IMR-90 (cell line): ENCODE results near the gene WEE2. TPM values are rescaled to one million over a fixed set of nuclear protein-coding genes. Genes with fewer than 3 reads are reported as not detected.

Experiments
- ATAC-seq: fragments of 200-7000 bp; cut with Tn5 transposase; 2 replicates; pipeline ENCODE4 v1.9.1; 2020; ENCODE audit warnings: low read depth, mild to moderate bottlenecking, moderate library complexity
- BruUV-seq: library from RNA; stranded (reverse); fragments of 400-500 nt; replicated peaks from 2 replicates; lab custom pipeline; 2021; lab: Mats Ljungman, UMichigan
- CTCF ChIA-PET: fragments of 300-600 bp; formaldehyde crosslinking; extraction: SDS; loops from one replicate; lab custom pipeline; 2021; ENCODE audit warnings: antibody characterized with exemption; lab: Yijun Ruan, JAX
- POLR2A ChIA-PET: fragments of 300-600 bp; sonication (Branson Sonifier 250); formaldehyde crosslinking; loops from one replicate; lab custom pipeline; 2022; ENCODE audit warnings: antibody characterized with exemption; ENCODE audit not compliant: unreplicated experiment; lab: Charles Lee
- DNase-seq: peaks from one replicate; pipeline ENCODE4 v3.0.0; 2013
- H2AFZ ChIP-seq: replicated peaks from 2 replicates; pipeline ENCODE3; 2013; ENCODE audit warnings: low read length, mild to moderate bottlenecking; ENCODE audit not compliant: poor library complexity
- H2AK5ac ChIP-seq: 2 replicates; pipeline ENCODE4 v1.6.1; 2013; ENCODE audit warnings: low read depth, low read length, inconsistent platforms
- H2AK9ac ChIP-seq: replicated peaks from 2 replicates; pipeline ENCODE3; 2013; ENCODE audit warnings: mild to moderate bottlenecking, low read depth, low read length, moderate library complexity; ENCODE audit not compliant: poor library complexity
- H2BK120ac ChIP-seq: 2 replicates; pipeline ENCODE4 v1.6.1; 2013; ENCODE audit warnings: low read depth, low read length, inconsistent platforms
- H2BK15ac ChIP-seq: 3 replicates; pipeline ENCODE4 v1.6.1; 2013; ENCODE audit warnings: low read depth, low read length, inconsistent platforms
- H2BK20ac ChIP-seq: 2 replicates; pipeline ENCODE4 v1.6.1; 2013; ENCODE audit warnings: low read depth, mild to moderate bottlenecking, inconsistent platforms, low read length, moderate library complexity
- H2BK5ac ChIP-seq: 2 replicates; pipeline ENCODE4 v1.6.1; 2013; ENCODE audit warnings: mild to moderate bottlenecking, low read depth, low read length, inconsistent platforms; ENCODE audit not compliant: poor library complexity, severe bottlenecking
- H3K14ac ChIP-seq: replicated peaks from 2 replicates; pipeline ENCODE4 v1.6.1; 2013; ENCODE audit warnings: low read depth, low read length, inconsistent platforms
- H3K18ac ChIP-seq: 2 replicates; pipeline ENCODE4 v1.6.1; 2013; ENCODE audit warnings: low read depth, low read length, control low read depth
- H3K23ac ChIP-seq: 2 replicates; pipeline ENCODE4 v1.6.1; 2013; ENCODE audit warnings: low read depth, low read length, inconsistent platforms
- H3K27ac ChIP-seq: 2 replicates; pipeline ENCODE4 v1.5.1; 2013; ENCODE audit warnings: mild to moderate bottlenecking, control low read depth, low read length; ENCODE audit not compliant: insufficient read depth
- H3K27me3 ChIP-seq: 2 replicates; pipeline ENCODE4 v1.6.1; 2013; ENCODE audit warnings: low read length; ENCODE audit not compliant: control insufficient read depth, insufficient read depth
- H3K36me3 ChIP-seq: 2 replicates; pipeline ENCODE4 v1.6.1; 2013; ENCODE audit warnings: low read length, mixed read lengths; ENCODE audit not compliant: control insufficient read depth, insufficient read depth
- H3K4ac ChIP-seq: 2 replicates; pipeline ENCODE4 v1.6.1; 2013; ENCODE audit warnings: low read depth, low read length, inconsistent platforms
- H3K4me1 ChIP-seq: 2 replicates; pipeline ENCODE4 v1.6.1; 2013; ENCODE audit warnings: low read length, mixed read lengths; ENCODE audit not compliant: control insufficient read depth, insufficient read depth
- H3K4me2 ChIP-seq: 2 replicates; pipeline ENCODE4 v1.6.1; 2013; ENCODE audit warnings: low read depth, mild to moderate bottlenecking, control low read depth, low read length, moderate library complexity
- H3K4me3 ChIP-seq: 2 replicates; pipeline ENCODE4 v1.5.1; 2013; ENCODE audit warnings: low read depth, mild to moderate bottlenecking, control low read depth, low read length, moderate library complexity; ENCODE audit not compliant: insufficient read depth
- H3K56ac ChIP-seq: 2 replicates; pipeline ENCODE4 v1.6.1; 2013; ENCODE audit warnings: low read length, inconsistent platforms; ENCODE audit not compliant: insufficient read depth; ENCODE audit errors: extremely low read depth
- H3K79me1 ChIP-seq, 2 experiments: 2 replicates each; pipeline ENCODE4 v1.6.1; 2013; ENCODE audit warnings: low read length in 2 of 2, inconsistent platforms in 1 of 2, low read depth in 1 of 2
- H3K9ac ChIP-seq: 2 replicates; pipeline ENCODE4 v1.6.1; 2013; ENCODE audit warnings: low read depth, low read length, control low read depth
- H3K9me1 ChIP-seq: 2 replicates; pipeline ENCODE4 v1.6.1; 2013; ENCODE audit warnings: low read length, inconsistent platforms; ENCODE audit not compliant: insufficient read depth
- H3K9me3 ChIP-seq: 2 replicates; pipeline ENCODE4 v1.6.1; 2013; ENCODE audit warnings: low read length; ENCODE audit not compliant: control insufficient read depth, insufficient read depth
- H4K20me1 ChIP-seq: 2 replicates; pipeline ENCODE4 v1.6.1; 2013; ENCODE audit warnings: low read length, inconsistent platforms; ENCODE audit not compliant: insufficient read depth
- H4K5ac ChIP-seq: 2 replicates; pipeline ENCODE4 v1.6.1; 2013; ENCODE audit warnings: mild to moderate bottlenecking, low read depth, low read length, control low read depth
- H4K8ac ChIP-seq, 2 experiments: 2 replicates each; pipeline ENCODE4 v1.6.1; 2013; ENCODE audit warnings: low read depth in 2 of 2, low read length in 2 of 2, control low read depth in 1 of 2, inconsistent platforms in 1 of 2
- H4K91ac ChIP-seq: 2 replicates; pipeline ENCODE4 v1.6.1; 2013; ENCODE audit warnings: low read depth, low read length, inconsistent platforms; ENCODE audit not compliant: insufficient read depth
- BHLHE40 ChIP-seq: fragments of 150-350 bp; IDR thresholded peaks from 2 replicates; pipeline ENCODE4 v1.6.1; 2016; ENCODE audit warnings: mild to moderate bottlenecking, low read depth, low read length
- CHD1 ChIP-seq: IDR thresholded peaks from 2 replicates; pipeline ENCODE4 v1.6.1; 2012; ENCODE audit warnings: low read depth, low read length, improper control_type of control experiment
- POLR2A ChIP-seq: IDR thresholded peaks from 2 replicates; pipeline ENCODE4 v1.6.1; 2012; ENCODE audit warnings: mild to moderate bottlenecking, low read depth, low read length
- WGBS, 2 experiments: methylation state at CpG; one replicate each; pipeline versions ENCODE4 v1.1.5 to v1.1.7; 2013; ENCODE audit warnings: missing lambda C conversion rate in 2 of 2; ENCODE audit not compliant: insufficient read length in 1 of 2; ENCODE audit errors: extremely low coverage in 2 of 2; 5-methylcytosine and 5-hydroxymethylcytosine counted together
- dilution Hi-C: fragments of 300-500 bp; cut with HindIII; formaldehyde crosslinking; loops from one replicate; pipeline ENCODE4 v1.14.3; 2018; ENCODE audit warnings: low sequenced_read_pairs; ENCODE audit not compliant: unreplicated experiment
- in situ Hi-C: fragments of 300-500 bp; cut with MboI; formaldehyde crosslinking; loops from 3 replicates; pipeline ENCODE4 v1.14.3; 2019; ENCODE audit warnings: low sequenced_read_pairs, inconsistent platforms, mixed read lengths
- intact Hi-C: fragments of 100-400 bp; cut with micrococcal nuclease; formaldehyde crosslinking; loops from 2 replicates; pipeline ENCODE4 v1.10.0; 2022
- polyA plus RNA-seq, 3 experiments: library from polyadenylated mRNA; depleted of rRNA; stranded (reverse); fragments of >200 nt; gene quantifications; 2 replicates each; pipeline ENCODE4 v1.2.3, GENCODE V29; 2012; ENCODE audit warnings: low replicate concordance in 1 of 3
- total RNA-seq: library from RNA; depleted of rRNA; stranded (reverse); fragments of >200 nt; gene quantifications from 2 replicates; pipeline ENCODE4 v1.2.3, GENCODE V29; 2012

Gene WEE2
- total and polyA plus RNA-seq, 2 of the 4 experiments (the other 2 are of a cell fraction): not detected

DNA sequence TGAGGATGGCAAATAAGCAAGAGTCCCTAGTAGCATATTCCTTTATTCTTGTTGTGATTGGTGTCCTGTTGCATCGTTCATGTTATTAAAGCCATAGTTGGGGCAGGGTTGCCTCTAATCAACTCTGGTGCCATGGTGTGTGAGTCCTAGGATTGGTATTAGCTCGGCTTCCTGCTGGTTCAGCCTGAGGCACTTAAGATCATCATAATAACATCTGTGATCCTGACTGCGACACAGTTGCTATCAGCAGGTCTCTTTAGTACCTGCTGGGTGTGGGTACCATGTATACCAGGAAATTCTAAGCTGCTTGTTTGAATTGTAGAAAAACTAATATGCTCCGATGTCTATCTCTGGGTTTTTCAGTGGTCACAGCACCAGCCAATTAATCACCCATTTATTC is 1.6 kb downstream of the WEE2 start:
- no peak overlapping the region for H4K91ac ChIP-seq
- H3K9me1 ChIP-seq: no peaks in the 10 kb centered on the region
- H3K14ac ChIP-seq: no peak overlapping the region
- BruUV-seq: no TSS peak
- ChIA-PET POLR2A (no interaction called here), CTCF (no interaction called here)
- no peak overlapping the region for H2AK9ac ChIP-seq
- no peak overlapping the region for H4K8ac ChIP-seq
- no peak overlapping the region for H4K5ac ChIP-seq
- intact Hi-C loops (loop anchor here (2.0 kb wide), 1 partner anchor 19 kb away; no protein-coding TSS in a partner anchor), in situ Hi-C loops (no loop called here), dilution Hi-C loops (no loop called here)
- no peaks in the 10 kb centered on the region for H4K20me1 ChIP-seq
- no peak overlapping the region for H3K4ac ChIP-seq
- H3K9ac ChIP-seq: no peak overlapping the region
- no peak overlapping the region for H2AK5ac ChIP-seq
- no peaks in the 10 kb centered on the region for H3K4me1 ChIP-seq
- H2AFZ ChIP-seq: no peak overlapping the region
- no peak overlapping the region for H3K23ac ChIP-seq
- no peak overlapping the region for H3K56ac ChIP-seq
- no peak overlapping the region for H3K4me3 ChIP-seq
- no peak for TF ChIP-seq CHD1
- TF ChIP-seq BHLHE40: no peak
- no peak for TF ChIP-seq POLR2A
- no peaks in the 10 kb centered on the region for H3K36me3 ChIP-seq
- no peak overlapping the region for H2BK5ac ChIP-seq
- DNase-seq (no peak), ATAC-seq (no peak)
- no peaks in the 10 kb centered on the region for H3K9me3 ChIP-seq
- H3K4me2 ChIP-seq: no peak overlapping the region
- H2BK15ac ChIP-seq: no peak overlapping the region
- H3K18ac ChIP-seq: no peak overlapping the region
- no peak overlapping the region for H2BK120ac ChIP-seq
- no peak overlapping the region for H3K27ac ChIP-seq
- no peaks in the 10 kb centered on the region for H3K27me3 ChIP-seq
- H3K79me1 ChIP-seq: no peaks in the 10 kb centered on the region
- no CpG with 5 or more reads among the region's 4 CpGs for WGBS, 2 experiments
- H2BK20ac ChIP-seq: no peak overlapping the region
